ENCODE results near the gene RAB7B. TPM values are rescaled to one million over a fixed set of nuclear protein-coding genes. Genes with fewer than 3 reads are reported as not detected.

RAB7B gene
- total RNA-seq, 4 donors from 2014 or later: 0.27 to 0.32 TPM; not detected in 2

DNA sequence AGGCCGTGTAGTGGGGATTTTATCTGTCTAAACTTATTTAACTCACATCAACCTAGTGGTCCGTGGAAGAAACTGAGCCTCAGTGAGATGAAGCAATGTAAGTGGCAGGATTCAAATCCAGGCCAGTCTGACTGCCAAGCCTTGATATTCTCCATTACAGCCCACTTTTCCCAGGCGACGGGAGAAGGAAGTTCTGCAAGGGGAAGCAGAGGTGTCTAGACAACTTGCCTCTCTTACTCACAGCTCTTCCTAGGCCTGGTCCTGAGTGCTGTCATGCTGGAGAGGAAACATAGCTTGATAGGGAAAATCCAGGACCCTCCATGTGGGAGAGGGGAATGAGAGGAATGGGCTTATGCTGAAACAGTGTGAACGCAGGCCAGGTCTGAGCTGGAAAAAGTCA, 11.4 kb upstream of the RAB7B start:
- no peaks in the 10 kb centered on the region for H3K27me3 ChIP-seq
- no peak for DNase-seq
- in situ Hi-C loops (cut with MboI; ENCODE audit: low pct_ligation_motif_present in 1 of 4, low pct_unique_long_range_greater_than_20kb in 1 of 4, low sequenced_read_pairs in 3 of 4): no loop called here
- TF ChIP-seq POLR2A (IDR thresholded peaks at IDR 0.05) (no peak), EP300 (IDR thresholded peaks at IDR 0.05; ENCODE audit: low read depth) (no peak), POLR2AphosphoS5 (IDR thresholded peaks at IDR 0.05) (no peak)
- TF ChIP-seq, protein P1, sequence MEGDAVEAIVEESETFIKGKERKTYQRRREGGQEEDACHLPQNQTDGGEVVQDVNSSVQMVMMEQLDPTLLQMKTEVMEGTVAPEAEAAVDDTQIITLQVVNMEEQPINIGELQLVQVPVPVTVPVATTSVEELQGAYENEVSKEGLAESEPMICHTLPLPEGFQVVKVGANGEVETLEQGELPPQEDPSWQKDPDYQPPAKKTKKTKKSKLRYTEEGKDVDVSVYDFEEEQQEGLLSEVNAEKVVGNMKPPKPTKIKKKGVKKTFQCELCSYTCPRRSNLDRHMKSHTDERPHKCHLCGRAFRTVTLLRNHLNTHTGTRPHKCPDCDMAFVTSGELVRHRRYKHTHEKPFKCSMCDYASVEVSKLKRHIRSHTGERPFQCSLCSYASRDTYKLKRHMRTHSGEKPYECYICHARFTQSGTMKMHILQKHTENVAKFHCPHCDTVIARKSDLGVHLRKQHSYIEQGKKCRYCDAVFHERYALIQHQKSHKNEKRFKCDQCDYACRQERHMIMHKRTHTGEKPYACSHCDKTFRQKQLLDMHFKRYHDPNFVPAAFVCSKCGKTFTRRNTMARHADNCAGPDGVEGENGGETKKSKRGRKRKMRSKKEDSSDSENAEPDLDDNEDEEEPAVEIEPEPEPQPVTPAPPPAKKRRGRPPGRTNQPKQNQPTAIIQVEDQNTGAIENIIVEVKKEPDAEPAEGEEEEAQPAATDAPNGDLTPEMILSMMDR (IDR thresholded peaks at IDR 0.05): no peak
- H3K27ac ChIP-seq: no peak overlapping the region
- H3K36me3 ChIP-seq: no peaks in the 10 kb centered on the region
- intact Hi-C loops (cut with DNase I; ENCODE audit: low total_unique reads): no loop called here
- H3K4me3 ChIP-seq: no peak overlapping the region
- 93 to 100% methylated on average over 4 to 5 of the region's 5 CpGs for WGBS, 2 donors (ENCODE audit: low coverage in 1 of 2)
- H3K9me3 ChIP-seq: no peaks in the 10 kb centered on the region
- H3K4me1 ChIP-seq: peaks cover 0 to 11% (median 0%) of the 10 kb centered on the region in 4 donors

DNA sequence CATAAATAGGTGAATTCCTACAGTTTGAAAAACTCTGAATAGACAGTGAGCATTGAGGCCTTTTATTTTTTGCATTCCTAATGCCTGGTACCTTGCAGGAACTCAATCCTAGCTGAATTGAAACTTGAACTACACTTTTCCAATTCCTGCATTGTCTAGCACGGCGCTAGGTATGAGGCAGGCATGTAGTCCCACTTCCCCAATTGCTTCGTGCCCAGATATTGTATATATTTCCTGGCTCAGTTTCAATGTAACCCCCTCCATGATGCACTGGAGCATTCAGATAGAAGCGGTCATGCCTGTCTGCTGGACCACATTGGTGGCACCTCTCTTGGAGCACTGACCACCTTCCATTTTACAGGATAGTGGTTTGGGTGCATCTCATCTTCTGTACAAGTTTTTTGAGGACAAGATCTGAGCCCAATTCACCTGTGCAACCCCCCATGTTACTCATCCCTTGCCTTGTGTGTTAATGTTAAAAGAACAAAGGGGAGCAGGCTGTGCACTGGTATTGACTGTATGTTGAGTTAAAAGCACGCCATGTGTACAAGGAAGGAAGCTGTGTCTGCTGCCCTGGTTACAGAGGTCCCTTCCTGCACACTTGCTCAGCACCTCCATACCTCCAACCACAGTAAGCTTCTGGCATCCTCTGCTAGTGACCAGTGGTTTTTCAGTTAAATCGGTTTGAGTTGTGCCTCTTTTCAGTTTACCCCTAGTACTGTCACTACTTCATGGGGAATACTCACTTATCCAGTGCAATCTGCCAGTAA, 10.0 kb upstream of the RAB7B start:
- H3K27ac ChIP-seq: no peak overlapping the region
- intact Hi-C loops (cut with DNase I; ENCODE audit: low total_unique reads) (no loop called here), in situ Hi-C loops (cut with MboI; ENCODE audit: low pct_ligation_motif_present in 1 of 4, low pct_unique_long_range_greater_than_20kb in 1 of 4, low sequenced_read_pairs in 3 of 4) (no loop called here)
- TF ChIP-seq POLR2A (IDR thresholded peaks at IDR 0.05): no peak
- no peak for TF ChIP-seq POLR2AphosphoS5 (IDR thresholded peaks at IDR 0.05)
- TF ChIP-seq, protein P1 (IDR thresholded peaks at IDR 0.05): no peak
- TF ChIP-seq EP300 (IDR thresholded peaks at IDR 0.05; ENCODE audit: low read depth): no peak
- no peak overlapping the region for H3K4me3 ChIP-seq
- WGBS, 2 donors (ENCODE audit: low coverage in 1 of 2): 83 to 92% methylated on average over 4 to 6 of the region's 6 CpGs
- H3K27me3 ChIP-seq: no peaks in the 10 kb centered on the region
- no peaks in the 10 kb centered on the region for H3K9me3 ChIP-seq
- peaks cover 0 to 11% (median 0%) of the 10 kb centered on the region in 4 donors for H3K4me1 ChIP-seq
- no peaks in the 10 kb centered on the region for H3K36me3 ChIP-seq
- no peak for DNase-seq

DNA sequence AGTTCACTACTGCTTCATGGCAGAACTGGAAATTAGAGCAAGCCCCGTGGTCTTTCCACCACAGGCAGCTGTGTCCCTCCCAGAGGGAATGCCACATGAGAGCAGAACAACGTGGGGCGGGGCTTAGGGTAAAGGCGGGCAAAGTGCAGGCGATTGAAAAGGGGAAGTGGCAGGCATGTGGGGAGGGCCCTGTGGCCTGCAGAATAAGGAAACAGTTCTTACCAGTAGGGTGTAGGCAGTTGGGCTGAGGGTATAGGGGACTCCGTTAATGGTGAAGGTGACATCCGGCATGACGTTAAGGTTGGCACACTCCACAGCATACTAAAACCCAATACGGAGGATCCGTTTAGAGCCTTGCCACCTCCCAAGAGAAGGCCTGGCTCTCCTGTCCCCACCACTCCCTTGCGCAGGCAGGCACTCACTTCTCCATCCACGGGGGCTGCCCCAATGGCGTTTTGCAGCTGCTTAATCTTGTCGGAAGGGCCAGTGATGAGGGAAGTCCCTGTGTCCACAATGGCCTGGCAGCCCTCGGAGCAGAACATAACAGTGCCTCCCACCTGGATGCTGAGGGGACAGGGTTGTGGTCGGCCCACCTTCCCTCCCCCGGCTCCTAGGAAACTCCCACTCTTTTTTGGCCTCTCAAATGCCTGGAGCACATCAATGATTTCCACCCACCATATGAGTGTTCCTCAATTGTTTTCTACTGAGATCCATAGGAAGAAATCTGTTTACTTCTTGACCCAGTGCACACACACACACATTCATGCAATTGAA, 9.1 kb upstream of the RAB7B start:
- 44 to 55% methylated on average over 5 to 16 of the region's 17 CpGs for WGBS, 2 donors (ENCODE audit: low coverage in 1 of 2)
- H3K27me3 ChIP-seq: no peaks in the 10 kb centered on the region
- H3K27ac ChIP-seq: peak overlapping the region; percentile 23 to 35 (median 32)
- intact Hi-C loops (cut with DNase I; ENCODE audit: low total_unique reads) (no loop called here), in situ Hi-C loops (cut with MboI; ENCODE audit: low pct_ligation_motif_present in 1 of 4, low pct_unique_long_range_greater_than_20kb in 1 of 4, low sequenced_read_pairs in 3 of 4) (no loop called here)
- H3K4me1 ChIP-seq: peaks cover 0 to 11% (median 0%) of the 10 kb centered on the region in 4 donors
- no peaks in the 10 kb centered on the region for H3K9me3 ChIP-seq
- no peak overlapping the region for H3K4me3 ChIP-seq
- TF ChIP-seq, protein P1 (IDR thresholded peaks at IDR 0.05): peak in 1 of 5 experiments; percentile 45
- no peak for TF ChIP-seq POLR2A (IDR thresholded peaks at IDR 0.05)
- peak; percentile 91 for DNase-seq
- no peaks in the 10 kb centered on the region for H3K36me3 ChIP-seq

DNA sequence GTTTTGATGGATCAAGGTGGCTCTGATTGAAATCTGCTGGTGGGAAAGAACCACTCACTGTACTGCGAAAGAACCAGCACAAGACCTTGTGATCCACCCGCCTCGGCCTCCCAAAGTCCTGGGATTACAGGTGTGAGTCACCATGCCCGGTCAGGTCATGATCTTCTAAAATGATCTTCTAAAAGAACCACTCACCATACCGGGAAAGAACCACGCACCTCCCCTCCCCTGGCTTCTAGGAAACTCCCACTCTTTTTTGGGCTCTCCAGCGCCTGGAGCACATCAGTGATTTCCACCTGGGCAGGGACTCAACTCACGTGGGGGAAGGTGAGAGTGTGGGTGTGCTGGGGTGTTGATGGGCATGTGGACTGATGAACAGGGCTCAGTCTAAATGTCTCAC, 7.9 kb upstream of the RAB7B start:
- H3K27me3 ChIP-seq: no peaks in the 10 kb centered on the region
- 83 to 93% methylated on average over 3 to 8 of the region's 8 CpGs for WGBS, 2 donors (ENCODE audit: low coverage in 1 of 2)
- H3K9me3 ChIP-seq: no peaks in the 10 kb centered on the region
- intact Hi-C loops (cut with DNase I; ENCODE audit: low total_unique reads): no loop called here
- in situ Hi-C loops (cut with MboI; ENCODE audit: low pct_ligation_motif_present in 1 of 4, low pct_unique_long_range_greater_than_20kb in 1 of 4, low sequenced_read_pairs in 3 of 4): no loop called here
- no peak for DNase-seq
- no peaks in the 10 kb centered on the region for H3K36me3 ChIP-seq
- H3K27ac ChIP-seq: no peak overlapping the region
- TF ChIP-seq EP300 (IDR thresholded peaks at IDR 0.05; ENCODE audit: low read depth): no peak
- TF ChIP-seq, protein P1 (IDR thresholded peaks at IDR 0.05): no peak
- no peak for TF ChIP-seq POLR2AphosphoS5 (IDR thresholded peaks at IDR 0.05)
- TF ChIP-seq POLR2A (IDR thresholded peaks at IDR 0.05): no peak
- peaks cover 0 to 11% (median 0%) of the 10 kb centered on the region in 4 donors for H3K4me1 ChIP-seq
- H3K4me3 ChIP-seq: no peak overlapping the region
